IPS-18a (cell line): ENCODE results near the gene ESPL1.
A peak's percentile ranks its signal among the peaks of the same experiment; 100 is the strongest.

ENCODE experiments used
- H3K27ac ChIP-seq: one replicate; pipeline ENCODE4 v1.5.1; 2013; ENCODE audit warnings: low read length
- H3K27me3 ChIP-seq: one replicate; pipeline ENCODE4 v1.6.1; 2013; ENCODE audit warnings: mild to moderate bottlenecking, low read length; ENCODE audit not compliant: control insufficient read depth, insufficient read depth
- H3K36me3 ChIP-seq: one replicate; pipeline ENCODE4 v1.6.1; 2013; ENCODE audit warnings: low read depth, low read length; ENCODE audit not compliant: control insufficient read depth
- H3K4me1 ChIP-seq: one replicate; pipeline ENCODE4 v1.6.1; 2013; ENCODE audit warnings: low read depth, low read length; ENCODE audit not compliant: control insufficient read depth
- H3K4me3 ChIP-seq: one replicate; pipeline ENCODE4 v1.5.1; 2013; ENCODE audit warnings: low read length
- H3K9ac ChIP-seq: one replicate; pipeline ENCODE4 v1.6.1; 2013; ENCODE audit warnings: mild to moderate bottlenecking, low read length, moderate library complexity
- H3K9me3 ChIP-seq: one replicate; pipeline ENCODE4 v1.6.1; 2013; ENCODE audit warnings: low read depth, low read length; ENCODE audit not compliant: control insufficient read depth

ESPL1 gene

GRCh38 chr12:53224061-53224896 lies 43.8 kb upstream of the ESPL1 start:
- Histone ChIP-seq H3K4me3 (peak overlapping the region; percentile 9), H3K27ac (no peak overlapping the region), H3K9me3 (no peaks in the 10 kb centered on the region), H3K4me1 (peaks cover 35% of the 10 kb centered on the region), H3K27me3 (peaks cover 10% of the 10 kb centered on the region), H3K9ac (no peak overlapping the region), H3K36me3 (no peaks in the 10 kb centered on the region)

- Histone ChIP-seq H3K4me1 (peaks cover 39% of the 10 kb centered on the region), H3K27ac (no peak overlapping the region), H3K9me3 (no peaks in the 10 kb centered on the region), H3K27me3 (peaks cover 5% of the 10 kb centered on the region), H3K4me3 (no peak overlapping the region), H3K9ac (no peak overlapping the region), H3K36me3 (no peaks in the 10 kb centered on the region)
Measured at GRCh38 chr12:53224897-53225634, 43.0 kb upstream of the ESPL1 start.

DNA sequence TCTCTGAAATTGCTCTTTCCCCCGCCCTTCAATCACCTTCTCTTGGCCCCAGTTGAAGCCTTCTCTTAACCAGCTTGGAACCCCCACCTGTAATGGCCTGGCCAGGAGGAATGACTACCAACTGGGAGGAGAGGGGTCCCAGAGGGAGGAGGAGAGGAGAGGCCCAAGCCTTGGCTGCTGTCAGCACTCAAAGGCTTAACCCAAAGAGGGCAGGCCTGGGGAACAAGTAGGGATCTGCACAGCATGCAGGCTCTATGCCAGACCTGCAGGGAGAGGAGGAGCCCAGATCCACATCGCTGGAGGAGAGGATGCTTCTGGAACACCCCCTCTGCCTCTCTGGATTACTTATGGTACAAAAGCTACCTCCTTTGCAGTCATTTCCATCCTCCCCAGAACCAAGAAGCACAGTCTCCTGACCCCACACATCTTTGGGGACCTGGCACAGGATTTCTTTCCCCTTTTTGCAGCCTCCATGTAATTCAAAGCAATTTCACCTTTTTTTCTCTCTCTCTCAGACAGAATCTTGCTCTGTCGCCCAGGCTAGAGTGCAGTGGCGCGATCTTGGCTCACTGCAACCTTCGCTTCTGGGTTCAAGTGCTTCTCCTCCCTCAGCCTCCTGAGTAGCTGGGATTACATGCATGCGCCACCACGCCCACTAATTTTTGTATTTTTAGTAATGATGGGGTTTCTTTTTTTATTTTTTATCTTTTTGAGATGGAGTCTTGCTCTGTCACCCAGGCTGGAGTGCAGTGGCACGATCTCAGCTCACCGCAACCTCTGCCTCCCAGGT lies 42.3 kb upstream of the ESPL1 start:
- peaks cover 5% of the 10 kb centered on the region for H3K27me3 ChIP-seq
- H3K9ac ChIP-seq = no peak overlapping the region
- H3K4me3 ChIP-seq = no peak overlapping the region
- H3K36me3 ChIP-seq = no peaks in the 10 kb centered on the region
- no peaks in the 10 kb centered on the region for H3K9me3 ChIP-seq
- H3K27ac ChIP-seq = no peak overlapping the region
- H3K4me1 ChIP-seq = peaks cover 40% of the 10 kb centered on the region

DNA sequence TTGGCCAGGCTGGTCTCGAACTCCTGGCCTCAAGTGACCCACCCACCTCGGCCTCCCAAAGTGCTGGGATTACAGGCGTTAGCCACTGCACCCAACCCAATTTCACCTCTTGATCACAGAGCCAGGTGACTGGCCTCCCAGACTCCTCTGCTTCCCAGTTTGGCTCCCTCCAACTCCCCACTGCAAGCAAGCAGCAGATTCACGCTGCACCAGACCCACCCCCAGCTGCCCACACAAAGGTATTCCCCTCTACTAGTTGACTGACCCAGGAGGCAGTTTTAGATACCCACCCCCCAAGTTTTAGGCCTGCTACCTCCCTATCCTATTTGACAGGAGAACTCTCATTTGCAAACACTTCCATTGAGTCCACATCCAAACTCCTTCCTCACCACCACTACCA lies 41.3 kb upstream of the ESPL1 start:
- H3K9ac ChIP-seq = no peak overlapping the region
- no peaks in the 10 kb centered on the region for H3K36me3 ChIP-seq
- peaks cover 40% of the 10 kb centered on the region for H3K4me1 ChIP-seq
- peaks cover 10% of the 10 kb centered on the region for H3K27me3 ChIP-seq
- no peaks in the 10 kb centered on the region for H3K9me3 ChIP-seq
- no peak overlapping the region for H3K4me3 ChIP-seq
- H3K27ac ChIP-seq = no peak overlapping the region

DNA sequence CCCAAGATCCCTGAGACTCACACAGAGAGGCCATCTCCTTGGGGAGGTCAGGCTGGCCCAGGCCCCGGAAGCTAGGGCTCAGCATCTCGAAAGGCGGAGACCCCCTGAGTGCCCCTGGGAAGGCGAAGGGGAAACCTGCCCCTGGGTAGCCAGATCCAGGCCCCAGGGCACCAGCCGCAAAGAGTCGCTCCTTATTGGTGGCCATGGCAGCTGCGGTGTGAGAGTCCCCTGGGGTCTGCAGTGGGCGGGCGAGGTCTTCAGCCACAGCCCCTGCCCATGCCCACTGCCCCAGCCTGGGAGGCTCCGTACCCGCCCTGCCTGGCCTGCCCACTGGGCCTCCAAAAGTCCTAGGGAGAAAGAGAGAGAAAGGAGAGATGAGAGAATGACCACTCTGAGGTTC lies 40.8 kb upstream of the ESPL1 start:
- Histone ChIP-seq H3K9ac (no peak overlapping the region), H3K36me3 (no peaks in the 10 kb centered on the region)

DNA sequence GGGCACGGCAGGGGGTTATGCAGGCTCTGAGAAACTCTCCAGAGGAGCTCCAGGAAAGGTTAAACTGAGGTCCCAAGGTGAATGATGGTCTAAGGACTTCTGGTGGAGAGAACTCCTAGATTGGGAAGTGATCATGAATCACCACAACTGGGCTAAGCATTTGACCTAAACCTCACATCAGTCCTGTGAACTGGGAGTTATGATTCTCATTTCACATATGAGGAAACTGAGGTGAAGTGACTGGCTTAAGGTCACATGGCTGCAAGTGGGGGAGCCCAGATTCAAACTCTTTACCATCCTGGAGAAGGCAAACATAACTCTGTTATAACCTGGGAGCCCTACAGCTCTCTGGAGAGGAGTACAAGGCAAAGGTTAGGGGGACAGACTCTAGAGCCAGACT lies 40.3 kb upstream of the ESPL1 start:
- Histone ChIP-seq H3K36me3 (no peaks in the 10 kb centered on the region), H3K4me1 (peaks cover 36% of the 10 kb centered on the region), H3K27ac (no peak overlapping the region), H3K4me3 (no peak overlapping the region), H3K27me3 (peaks cover 10% of the 10 kb centered on the region), H3K9ac (no peak overlapping the region), H3K9me3 (no peaks in the 10 kb centered on the region)

More for the DNA sequence above, 40.8 kb upstream of the ESPL1 start:
- no peak overlapping the region for H3K27ac ChIP-seq
- no peak overlapping the region for H3K4me3 ChIP-seq
- no peaks in the 10 kb centered on the region for H3K9me3 ChIP-seq
- peaks cover 10% of the 10 kb centered on the region for H3K27me3 ChIP-seq
- peaks cover 36% of the 10 kb centered on the region for H3K4me1 ChIP-seq

DNA sequence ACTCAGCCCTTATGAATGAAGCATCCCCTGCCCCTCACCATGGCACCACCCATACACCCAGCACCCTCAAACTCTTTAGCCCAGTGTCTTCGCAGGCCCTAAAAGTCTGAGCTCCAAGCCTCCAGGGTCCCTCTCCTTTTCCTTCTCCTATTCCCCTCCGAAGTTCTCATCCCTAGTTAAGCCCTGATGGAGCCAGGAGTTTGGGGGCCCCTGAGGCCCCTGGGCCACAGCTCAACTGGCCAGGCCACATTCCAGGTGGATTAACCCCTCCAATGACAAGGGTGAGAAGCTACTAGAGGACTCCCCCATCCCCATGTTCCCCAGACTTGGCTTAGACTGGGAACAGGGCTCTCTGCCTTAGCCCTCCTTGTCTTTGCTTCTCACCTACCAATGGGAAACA lies 38.6 kb upstream of the ESPL1 start:
- no peaks in the 10 kb centered on the region for H3K36me3 ChIP-seq
- H3K27ac ChIP-seq = no peak overlapping the region
- peaks cover 39% of the 10 kb centered on the region for H3K4me1 ChIP-seq
- H3K9ac ChIP-seq = no peak overlapping the region
- H3K9me3 ChIP-seq = no peaks in the 10 kb centered on the region
- no peak overlapping the region for H3K4me3 ChIP-seq
- H3K27me3 ChIP-seq = peaks cover 6% of the 10 kb centered on the region

- peaks cover 40% of the 10 kb centered on the region for H3K4me1 ChIP-seq
- no peaks in the 10 kb centered on the region for H3K9me3 ChIP-seq
- H3K4me3 ChIP-seq = no peak overlapping the region
- H3K9ac ChIP-seq = no peak overlapping the region
- H3K36me3 ChIP-seq = no peaks in the 10 kb centered on the region
- H3K27ac ChIP-seq = no peak overlapping the region
- H3K27me3 ChIP-seq = peaks cover 6% of the 10 kb centered on the region
Measured at GRCh38 chr12:53230108-53230845, 37.8 kb upstream of the ESPL1 start.

- peak overlapping the region; percentile 83 for H3K4me3 ChIP-seq
- peak overlapping the region; percentile 69 for H3K9ac ChIP-seq
- no peak overlapping the region for H3K27ac ChIP-seq
- peaks cover 42% of the 10 kb centered on the region for H3K4me1 ChIP-seq
- H3K27me3 ChIP-seq = peaks cover 6% of the 10 kb centered on the region
- H3K9me3 ChIP-seq = no peaks in the 10 kb centered on the region
- no peaks in the 10 kb centered on the region for H3K36me3 ChIP-seq
Measured at GRCh38 chr12:53231671-53231920, 36.5 kb upstream of the ESPL1 start.

GRCh38 chr12:53231921-53232645 lies 36.0 kb upstream of the ESPL1 start, which contains the start of gene RARG:
TSS of gene RARG (minus strand) at chr12:53232209. CDS start at chr12:53227545, 4,664 bp downstream.
- Histone ChIP-seq H3K9ac (peak within 1 kb of the TSS; percentile 69), H3K27ac (no peak within 1 kb of the TSS), H3K4me3 (peak within 1 kb of the TSS; percentile 83), H3K4me1 (peaks cover 42% of the 10 kb centered on the region), H3K36me3 (no peaks in the 10 kb centered on the region), H3K27me3 (peaks cover 6% of the 10 kb centered on the region), H3K9me3 (no peaks in the 10 kb centered on the region)
